Measurements from ENCODE around the gene NFATC2.
"Not testable (repeated sequence)": the region's sequence is repeated elsewhere in the genome, so short reads cannot be mapped to it uniquely, and the experiment has no call there.

NFATC2 gene

DNA sequence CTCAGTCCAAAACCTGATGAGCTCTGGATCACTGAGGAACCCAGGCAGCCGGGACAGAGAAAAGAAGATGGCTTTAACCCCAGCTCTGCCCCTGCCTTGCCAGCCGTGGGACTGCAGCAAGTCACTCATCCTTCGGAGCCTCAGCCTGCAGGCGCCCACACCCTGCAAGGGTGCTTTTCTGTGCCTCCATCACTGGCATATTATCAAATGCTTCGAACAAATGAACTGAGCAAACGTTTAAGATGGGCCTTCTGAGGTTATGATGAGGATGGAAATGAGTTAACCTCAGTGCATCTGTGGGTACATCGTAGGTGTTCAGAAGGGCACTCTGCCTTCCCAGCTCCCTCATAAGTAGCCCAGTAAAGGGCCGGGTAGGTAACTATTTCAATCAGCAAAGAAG lies 79.0 kb downstream of the NFATC2 start:
- TF ChIP-seq, protein P1, sequence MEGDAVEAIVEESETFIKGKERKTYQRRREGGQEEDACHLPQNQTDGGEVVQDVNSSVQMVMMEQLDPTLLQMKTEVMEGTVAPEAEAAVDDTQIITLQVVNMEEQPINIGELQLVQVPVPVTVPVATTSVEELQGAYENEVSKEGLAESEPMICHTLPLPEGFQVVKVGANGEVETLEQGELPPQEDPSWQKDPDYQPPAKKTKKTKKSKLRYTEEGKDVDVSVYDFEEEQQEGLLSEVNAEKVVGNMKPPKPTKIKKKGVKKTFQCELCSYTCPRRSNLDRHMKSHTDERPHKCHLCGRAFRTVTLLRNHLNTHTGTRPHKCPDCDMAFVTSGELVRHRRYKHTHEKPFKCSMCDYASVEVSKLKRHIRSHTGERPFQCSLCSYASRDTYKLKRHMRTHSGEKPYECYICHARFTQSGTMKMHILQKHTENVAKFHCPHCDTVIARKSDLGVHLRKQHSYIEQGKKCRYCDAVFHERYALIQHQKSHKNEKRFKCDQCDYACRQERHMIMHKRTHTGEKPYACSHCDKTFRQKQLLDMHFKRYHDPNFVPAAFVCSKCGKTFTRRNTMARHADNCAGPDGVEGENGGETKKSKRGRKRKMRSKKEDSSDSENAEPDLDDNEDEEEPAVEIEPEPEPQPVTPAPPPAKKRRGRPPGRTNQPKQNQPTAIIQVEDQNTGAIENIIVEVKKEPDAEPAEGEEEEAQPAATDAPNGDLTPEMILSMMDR (IDR thresholded peaks at IDR 0.05; ENCODE audit: insufficient read depth, low read length) = no peak
- TF ChIP-seq GABPA (IDR thresholded peaks at IDR 0.05; ENCODE audit: low read depth) (no peak), SPI1 (IDR thresholded peaks at IDR 0.05; ENCODE audit: borderline replicate concordance, low read depth) (no peak), POLR2AphosphoS5 (IDR thresholded peaks at IDR 0.05; ENCODE audit: low read depth) (no peak)
- TF ChIP-seq, protein P2, sequence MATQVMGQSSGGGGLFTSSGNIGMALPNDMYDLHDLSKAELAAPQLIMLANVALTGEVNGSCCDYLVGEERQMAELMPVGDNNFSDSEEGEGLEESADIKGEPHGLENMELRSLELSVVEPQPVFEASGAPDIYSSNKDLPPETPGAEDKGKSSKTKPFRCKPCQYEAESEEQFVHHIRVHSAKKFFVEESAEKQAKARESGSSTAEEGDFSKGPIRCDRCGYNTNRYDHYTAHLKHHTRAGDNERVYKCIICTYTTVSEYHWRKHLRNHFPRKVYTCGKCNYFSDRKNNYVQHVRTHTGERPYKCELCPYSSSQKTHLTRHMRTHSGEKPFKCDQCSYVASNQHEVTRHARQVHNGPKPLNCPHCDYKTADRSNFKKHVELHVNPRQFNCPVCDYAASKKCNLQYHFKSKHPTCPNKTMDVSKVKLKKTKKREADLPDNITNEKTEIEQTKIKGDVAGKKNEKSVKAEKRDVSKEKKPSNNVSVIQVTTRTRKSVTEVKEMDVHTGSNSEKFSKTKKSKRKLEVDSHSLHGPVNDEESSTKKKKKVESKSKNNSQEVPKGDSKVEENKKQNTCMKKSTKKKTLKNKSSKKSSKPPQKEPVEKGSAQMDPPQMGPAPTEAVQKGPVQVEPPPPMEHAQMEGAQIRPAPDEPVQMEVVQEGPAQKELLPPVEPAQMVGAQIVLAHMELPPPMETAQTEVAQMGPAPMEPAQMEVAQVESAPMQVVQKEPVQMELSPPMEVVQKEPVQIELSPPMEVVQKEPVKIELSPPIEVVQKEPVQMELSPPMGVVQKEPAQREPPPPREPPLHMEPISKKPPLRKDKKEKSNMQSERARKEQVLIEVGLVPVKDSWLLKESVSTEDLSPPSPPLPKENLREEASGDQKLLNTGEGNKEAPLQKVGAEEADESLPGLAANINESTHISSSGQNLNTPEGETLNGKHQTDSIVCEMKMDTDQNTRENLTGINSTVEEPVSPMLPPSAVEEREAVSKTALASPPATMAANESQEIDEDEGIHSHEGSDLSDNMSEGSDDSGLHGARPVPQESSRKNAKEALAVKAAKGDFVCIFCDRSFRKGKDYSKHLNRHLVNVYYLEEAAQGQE (IDR thresholded peaks at IDR 0.05; ENCODE audit: insufficient replicate concordance, low read depth) = no peak
- no peak overlapping the region for H3K4me3 ChIP-seq (replicated peaks; ENCODE audit: insufficient read depth, low read length)
- no peaks in the 10 kb centered on the region for H3K27me3 ChIP-seq (ENCODE audit: insufficient read depth, poor library complexity, severe bottlenecking)
- DNase-seq (ENCODE audit: low read depth in 1 of 2, low spot score in 1 of 2) = no peak
- H3K27ac ChIP-seq (replicated peaks) = peak overlapping the region; percentile 93

DNA sequence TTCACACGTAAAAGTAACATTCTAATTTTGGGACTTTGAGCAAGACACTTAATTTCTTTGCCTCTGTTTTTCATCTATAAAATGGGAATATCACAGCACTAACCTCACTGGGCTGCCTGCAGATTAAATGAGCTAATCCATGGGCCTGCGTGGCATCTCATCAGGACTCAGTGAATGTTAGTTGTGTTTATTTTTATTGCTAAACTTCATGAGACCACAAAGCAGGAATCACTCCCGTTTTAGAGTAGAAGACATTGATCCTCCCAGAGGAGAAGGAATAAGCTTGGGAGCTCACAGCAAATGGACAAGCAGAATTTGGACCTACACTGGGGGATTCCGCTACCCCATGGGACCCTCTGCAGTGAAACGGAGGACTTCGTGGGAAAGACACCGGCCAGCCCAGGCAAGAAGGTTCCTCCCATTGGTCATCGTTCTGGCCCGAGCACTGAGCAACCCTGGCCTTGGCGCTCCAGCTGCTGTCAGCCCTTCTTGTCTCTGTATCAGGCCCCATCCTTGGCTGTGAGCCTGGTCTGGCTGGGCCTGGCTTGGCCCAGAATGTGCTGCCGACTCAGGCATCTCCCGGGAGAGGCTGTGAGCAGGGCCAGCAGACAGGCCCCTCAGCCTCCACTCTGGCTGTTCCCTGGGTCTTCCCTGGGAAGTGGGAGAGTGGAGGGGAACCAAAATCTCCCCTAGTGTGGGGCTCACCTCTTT lies 79.8 kb downstream of the NFATC2 start:
- Histone ChIP-seq H3K27ac (replicated peaks) (peak overlapping the region; percentile 93), H3K27me3 (ENCODE audit: insufficient read depth, poor library complexity, severe bottlenecking) (no peaks in the 10 kb centered on the region), H3K4me3 (replicated peaks; ENCODE audit: insufficient read depth, low read length) (no peak overlapping the region)
- DNase-seq (ENCODE audit: low read depth in 1 of 2, low spot score in 1 of 2) = no peak
- TF ChIP-seq POLR2AphosphoS5 (IDR thresholded peaks at IDR 0.05; ENCODE audit: low read depth) (no peak), SPI1 (IDR thresholded peaks at IDR 0.05; ENCODE audit: borderline replicate concordance, low read depth) (no peak), GABPA (IDR thresholded peaks at IDR 0.05; ENCODE audit: low read depth) (no peak)
- TF ChIP-seq, protein P1 (IDR thresholded peaks at IDR 0.05; ENCODE audit: insufficient read depth, low read length) = no peak
- TF ChIP-seq, protein P2 (IDR thresholded peaks at IDR 0.05; ENCODE audit: insufficient replicate concordance, low read depth) = no peak

DNA sequence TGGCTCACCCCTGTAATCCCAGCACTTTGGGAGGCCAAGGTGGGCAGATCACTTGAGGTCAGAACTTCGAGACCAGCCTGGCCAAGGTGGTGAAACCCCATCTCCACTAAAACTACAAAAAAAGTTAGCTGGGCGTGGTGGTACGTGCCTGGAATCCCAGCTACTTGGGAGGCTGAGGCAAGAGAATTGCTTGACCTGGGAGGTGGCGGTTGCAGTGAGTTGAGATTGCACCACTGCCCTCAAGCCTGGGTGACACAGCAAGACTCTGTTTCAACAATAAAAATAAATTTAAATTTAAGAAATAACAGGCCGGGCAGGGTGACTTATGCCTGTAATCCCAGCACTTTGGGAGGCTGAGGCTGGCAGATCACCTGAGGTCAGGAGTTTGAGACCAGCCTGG lies 80.7 kb downstream of the NFATC2 start:
- peak overlapping the region; percentile 93 for H3K27ac ChIP-seq (replicated peaks)
- H3K4me3 ChIP-seq (replicated peaks; ENCODE audit: insufficient read depth, low read length); H3K27me3 ChIP-seq (ENCODE audit: insufficient read depth, poor library complexity, severe bottlenecking): not testable (repeated sequence)
- DNase-seq (ENCODE audit: low read depth in 1 of 2, low spot score in 1 of 2) = peak; percentile 67 to 87

DNA sequence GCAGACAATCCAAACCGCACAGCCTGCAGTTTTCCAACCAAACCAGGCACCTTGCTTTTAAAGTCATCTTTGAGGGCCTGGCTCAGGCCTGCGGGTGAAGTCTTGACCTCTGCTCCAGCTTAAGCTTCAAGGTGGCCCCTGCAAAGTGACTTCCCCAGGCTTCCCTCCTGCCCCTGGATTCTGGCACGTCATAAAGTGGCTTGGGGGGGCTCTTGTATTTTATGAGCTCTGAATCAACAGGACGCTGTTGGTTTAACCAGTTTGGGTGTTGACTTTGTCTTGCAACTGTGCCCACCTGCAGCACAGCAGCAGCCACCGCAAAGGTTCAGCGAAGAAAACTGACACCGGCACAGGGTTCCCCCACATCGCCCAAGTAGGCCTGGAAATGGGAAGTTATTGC lies 81.2 kb downstream of the NFATC2 start:
- H3K27me3 ChIP-seq (ENCODE audit: insufficient read depth, poor library complexity, severe bottlenecking) = no peaks in the 10 kb centered on the region
- DNase-seq (ENCODE audit: low read depth in 1 of 2, low spot score in 1 of 2) = peak in 1 of 2 experiments; percentile 76
- TF ChIP-seq, protein P1 (IDR thresholded peaks at IDR 0.05; ENCODE audit: insufficient read depth, low read length) = no peak
- TF ChIP-seq SPI1 (IDR thresholded peaks at IDR 0.05; ENCODE audit: borderline replicate concordance, low read depth) (no peak), GABPA (IDR thresholded peaks at IDR 0.05; ENCODE audit: low read depth) (no peak), POLR2AphosphoS5 (IDR thresholded peaks at IDR 0.05; ENCODE audit: low read depth) (no peak; the same call in 1 of the 2 replicates)
- TF ChIP-seq, protein P2 (IDR thresholded peaks at IDR 0.05; ENCODE audit: insufficient replicate concordance, low read depth) = no peak
- no peak overlapping the region for H3K4me3 ChIP-seq (replicated peaks; ENCODE audit: insufficient read depth, low read length)
- peak overlapping the region; percentile 93 for H3K27ac ChIP-seq (replicated peaks)

Measured in HL-60 (cell line).